Tibial nerve (tissue), 4 donors: Measurements from ENCODE around the gene RPL11. TPM values are rescaled to one million over a fixed set of nuclear protein-coding genes. Genes with fewer than 3 reads are reported as not detected.

ENCODE experiments used
- DNase-seq, 2 donors: peaks; one replicate each; pipeline ENCODE4 v3.0.0-alpha.2; 2019; ENCODE audit warnings: low spot score in 2 of 2
- H3K27ac ChIP-seq, 4 donors: fragments of 200-600 bp; sonication (generic) in 3 of 4; one replicate each; pipeline ENCODE4 v1.5.1; 2017 to 2019; ENCODE audit warnings: mild to moderate bottlenecking in 1 of 4
- H3K27me3 ChIP-seq, 2 donors: fragments of 200-600 bp; sonication (generic) in 1 of 2; one replicate each; pipeline versions ENCODE4 v1.5.1 to v1.6.0; 2017 to 2019
- H3K36me3 ChIP-seq, 3 donors: fragments of 200-600 bp; sonication (generic); one replicate each; pipeline ENCODE4 v1.5.1; 2018 to 2019
- H3K4me1 ChIP-seq, 4 donors: fragments of 200-600 bp; sonication (generic) in 3 of 4; one replicate each; pipeline ENCODE4 v1.5.1; 2017 to 2019
- H3K4me3 ChIP-seq, 4 donors: fragments of 200-600 bp; sonication (generic) in 3 of 4; one replicate each; pipeline ENCODE4 v1.5.1; 2017 to 2019; ENCODE audit warnings: mild to moderate bottlenecking in 1 of 4, moderate library complexity in 1 of 4
- H3K9me3 ChIP-seq, 4 donors: fragments of 200-600 bp; sonication (generic) in 3 of 4; one replicate each; pipeline ENCODE4 v1.5.1; 2017 to 2019
- EP300 ChIP-seq, 2 donors: sonication (generic); formaldehyde crosslinking; IDR thresholded peaks; one replicate each; pipeline ENCODE4 v1.6.1; 2017; ENCODE audit warnings: antibody characterized with exemption in 2 of 2, mild to moderate bottlenecking in 1 of 2
- POLR2A ChIP-seq, 2 donors: fragments of 450-650 bp; IDR thresholded peaks; one replicate each; pipeline ENCODE4 v1.6.1; 2017; ENCODE audit warnings: antibody characterized with exemption in 2 of 2, mild to moderate bottlenecking in 2 of 2, moderate library complexity in 2 of 2
- WGBS, 2 donors: methylation state at CpG; one replicate each; pipeline ENCODE4 v1.1.5; 2018; 5-methylcytosine and 5-hydroxymethylcytosine counted together
- total RNA-seq, 4 donors: library from RNA; depleted of rRNA; stranded (reverse); fragments of >200 nt; gene quantifications; one replicate each; pipeline ENCODE4 v1.1.0, GENCODE V29; 2016
- TF ChIP-seq, protein P1 (sequence below), 5 experiments: fragments of 200-600 bp in 3 of 5; fragments of 450-650 bp in 2 of 5; sonication (generic) in 3 of 5; IDR thresholded peaks; one replicate each; pipeline ENCODE4 v1.5.1; 2016 to 2019; ENCODE audit warnings: antibody characterized with exemption in 5 of 5, mild to moderate bottlenecking in 3 of 5, moderate library complexity in 2 of 5

RPL11 gene
- total RNA-seq, 4 donors from 2014 or later, result 739 to 843 (median 765) TPM

GRCh38 chr1:23741609-23742008 is 50.0 kb downstream of the RPL11 start:
- TF ChIP-seq, protein P1, sequence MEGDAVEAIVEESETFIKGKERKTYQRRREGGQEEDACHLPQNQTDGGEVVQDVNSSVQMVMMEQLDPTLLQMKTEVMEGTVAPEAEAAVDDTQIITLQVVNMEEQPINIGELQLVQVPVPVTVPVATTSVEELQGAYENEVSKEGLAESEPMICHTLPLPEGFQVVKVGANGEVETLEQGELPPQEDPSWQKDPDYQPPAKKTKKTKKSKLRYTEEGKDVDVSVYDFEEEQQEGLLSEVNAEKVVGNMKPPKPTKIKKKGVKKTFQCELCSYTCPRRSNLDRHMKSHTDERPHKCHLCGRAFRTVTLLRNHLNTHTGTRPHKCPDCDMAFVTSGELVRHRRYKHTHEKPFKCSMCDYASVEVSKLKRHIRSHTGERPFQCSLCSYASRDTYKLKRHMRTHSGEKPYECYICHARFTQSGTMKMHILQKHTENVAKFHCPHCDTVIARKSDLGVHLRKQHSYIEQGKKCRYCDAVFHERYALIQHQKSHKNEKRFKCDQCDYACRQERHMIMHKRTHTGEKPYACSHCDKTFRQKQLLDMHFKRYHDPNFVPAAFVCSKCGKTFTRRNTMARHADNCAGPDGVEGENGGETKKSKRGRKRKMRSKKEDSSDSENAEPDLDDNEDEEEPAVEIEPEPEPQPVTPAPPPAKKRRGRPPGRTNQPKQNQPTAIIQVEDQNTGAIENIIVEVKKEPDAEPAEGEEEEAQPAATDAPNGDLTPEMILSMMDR (IDR thresholded peaks at IDR 0.05), result no peak
- no peak for TF ChIP-seq POLR2A (IDR thresholded peaks at IDR 0.05)
- 77 to 84% methylated on average over 5 of the region's 5 CpGs for WGBS, 2 donors
- no peaks in the 10 kb centered on the region for H3K36me3 ChIP-seq
- no peak for DNase-seq
- no peak overlapping the region for H3K27ac ChIP-seq
- H3K4me1 ChIP-seq, result peaks cover 0 to 32% (median 9%) of the 10 kb centered on the region in 4 donors
- H3K9me3 ChIP-seq, result no peaks in the 10 kb centered on the region
- H3K27me3 ChIP-seq, result no peaks in the 10 kb centered on the region
- H3K4me3 ChIP-seq, result no peak overlapping the region

DNA sequence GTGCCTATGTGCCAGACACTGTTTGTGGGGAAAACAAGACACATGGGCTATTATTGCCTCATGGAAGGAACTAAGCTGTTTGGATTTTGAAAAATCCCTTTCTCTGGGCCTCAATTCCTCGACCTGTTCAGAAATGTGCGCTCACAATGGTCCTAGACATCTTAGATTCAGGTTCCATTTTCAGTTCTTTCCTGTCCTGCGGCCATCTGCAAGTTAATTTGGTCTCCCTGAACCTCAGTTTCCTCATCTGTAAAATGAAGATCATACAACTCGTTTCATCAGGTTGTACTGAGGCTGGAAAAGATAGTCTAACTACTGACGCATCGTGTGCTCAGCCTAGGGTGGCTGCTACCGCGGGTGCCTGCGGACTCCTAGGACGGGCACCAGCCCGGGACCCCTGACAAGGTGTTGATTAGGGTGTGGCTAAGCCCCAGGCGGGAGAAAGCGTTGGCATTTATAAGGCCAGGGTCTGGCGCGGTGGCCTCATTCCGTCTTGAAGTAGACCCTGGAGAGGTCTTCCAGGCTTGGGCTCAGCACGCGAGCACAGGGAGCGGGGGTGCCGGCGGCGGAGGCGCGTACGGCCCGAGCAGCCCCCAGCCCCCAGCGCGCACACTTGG is 51.2 kb downstream of the RPL11 start:
- H3K4me1 ChIP-seq, result peaks cover 0 to 44% (median 9%) of the 10 kb centered on the region in 4 donors
- no peak for DNase-seq
- H3K27ac ChIP-seq, result peak overlapping the region; percentile 18 to 97 (median 86)
- peak overlapping the region; percentile 53 to 100 (median 74) for H3K4me3 ChIP-seq
- no peaks in the 10 kb centered on the region for H3K27me3 ChIP-seq
- WGBS, 2 donors, result 10 to 16% methylated on average over 16 to 28 of the region's 28 CpGs
- H3K9me3 ChIP-seq, result no peaks in the 10 kb centered on the region
- no peaks in the 10 kb centered on the region for H3K36me3 ChIP-seq
- TF ChIP-seq EP300 (IDR thresholded peaks at IDR 0.05), result no peak
- TF ChIP-seq POLR2A (IDR thresholded peaks at IDR 0.05), result no peak
- TF ChIP-seq, protein P1 (IDR thresholded peaks at IDR 0.05), result no peak

GRCh38 chr1:23743287-23744152 is 51.9 kb downstream of the RPL11 start, which contains the start of gene ELOA:
TSS of gene ELOA (plus strand) at chr1:23743471. CDS start at chr1:23743504, 33 bp downstream.
- WGBS, 2 donors, result 1% methylated on average over 8 to 56 of the region's 119 CpGs
- H3K4me1 ChIP-seq, result peaks cover 0 to 51% (median 12%) of the 10 kb centered on the region in 4 donors

DNA sequence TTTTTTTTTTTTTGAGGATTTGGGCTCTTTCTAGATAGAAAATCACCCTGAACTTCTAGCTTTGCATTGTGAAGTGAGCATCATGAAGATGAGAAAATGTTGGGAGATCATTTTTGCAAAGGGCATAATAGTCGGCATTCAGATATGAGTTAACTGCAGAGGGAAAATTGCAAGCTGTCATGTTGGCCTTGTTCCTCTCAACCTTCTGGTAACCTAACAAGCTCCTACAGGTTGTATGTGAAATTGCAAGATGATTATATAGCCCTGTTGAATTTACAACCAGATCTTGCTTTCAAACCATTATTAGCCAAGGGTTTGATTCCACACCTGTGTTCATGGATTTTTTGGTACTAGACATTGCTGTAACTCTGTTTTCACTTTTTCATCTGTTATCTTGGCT is 53.9 kb downstream of the RPL11 start:
- peaks cover 0 to 58% (median 12%) of the 10 kb centered on the region in 4 donors for H3K4me1 ChIP-seq

More at GRCh38 chr1:23743287-23744152, 51.9 kb downstream of the RPL11 start, which contains the start of gene ELOA:
- Histone ChIP-seq H3K27me3 (no peaks in the 10 kb centered on the region), H3K9me3 (no peaks in the 10 kb centered on the region), H3K36me3 (no peaks in the 10 kb centered on the region), H3K27ac (peak within 1 kb of the TSS; percentile 18 to 97 (median 86)), H3K4me3 (peak within 1 kb of the TSS; percentile 53 to 100 (median 74))
- DNase-seq, result peak; percentile 31 to 39
- TF ChIP-seq POLR2A (IDR thresholded peaks at IDR 0.05), result peak in 1 of 2 donors; percentile 60
- peak in 1 of 2 donors; percentile 84 for TF ChIP-seq EP300 (IDR thresholded peaks at IDR 0.05)
- TF ChIP-seq, protein P1 (IDR thresholded peaks at IDR 0.05), result no peak

More for the DNA sequence above, 53.9 kb downstream of the RPL11 start:
- Histone ChIP-seq H3K4me3 (no peak overlapping the region), H3K36me3 (peaks cover 0 to 10% (median 0%) of the 10 kb centered on the region in 3 donors), H3K27ac (no peak overlapping the region), H3K9me3 (no peaks in the 10 kb centered on the region), H3K27me3 (no peaks in the 10 kb centered on the region)
- WGBS, 2 donors, result 56 to 65% methylated on average over 1 of the region's 1 CpG
- DNase-seq, result no peak
- TF ChIP-seq EP300 (IDR thresholded peaks at IDR 0.05) (no peak), POLR2A (IDR thresholded peaks at IDR 0.05) (no peak)
- TF ChIP-seq, protein P1 (IDR thresholded peaks at IDR 0.05), result peak in 1 of 5 experiments; percentile 19

Other genes starting within 250 kb of the RPL11 start
- 100 to 1,000 TPM in 2 of 4 donors, 10 to 100 TPM in 2; 79.8 to 140 (median 117) TPM for gene ASAP3, start 207.6 kb upstream of the RPL11 start, total RNA-seq
- gene E2F2, start 160.6 kb upstream of the RPL11 start, total RNA-seq, result under 1 TPM in 3 of 4 donors, not detected in 1; 0.20 to 0.30 (median 0.21) TPM
- 100 to 1,000 TPM; 263 to 369 (median 312) TPM for gene ID3, start 132.3 kb upstream of the RPL11 start, total RNA-seq
- gene ELOA, start 51.7 kb downstream of the RPL11 start, total RNA-seq, result 10 to 100 TPM; 21.4 to 32.7 (median 23.7) TPM
- 100 to 1,000 TPM in 1 of 4 donors, 10 to 100 TPM in 3; 64.2 to 105 (median 68.0) TPM for gene PITHD1, start 86.6 kb downstream of the RPL11 start, total RNA-seq
- gene LYPLA2, start 99.3 kb downstream of the RPL11 start, total RNA-seq, result 10 to 100 TPM; 23.6 to 36.3 (median 31.6) TPM
- 10 to 100 TPM; 12.6 to 21.6 (median 15.8) TPM for gene GALE, start 108.9 kb downstream of the RPL11 start, total RNA-seq
- gene HMGCL, start 133.6 kb downstream of the RPL11 start, total RNA-seq, result 10 to 100 TPM; 38.7 to 53.3 (median 44.3) TPM
- gene FUCA1, start 176.5 kb downstream of the RPL11 start, total RNA-seq, result 10 to 100 TPM; 19.4 to 26.9 (median 22.0) TPM
- gene CNR2, start 221.6 kb downstream of the RPL11 start, total RNA-seq, result not detected